Right cardiac atrium (tissue), 5 donors: ENCODE measurements around the gene INO80B. TPM values are rescaled to one million over a fixed set of nuclear protein-coding genes. Genes with fewer than 3 reads are reported as not detected.
A peak's percentile ranks its signal among the peaks of the same experiment; 100 is the strongest.

ENCODE experiments used
- ATAC-seq, 2 donors: fragments of 200-7000 bp; cut with Tn5 transposase; one replicate each; pipeline versions ENCODE4 v1.8.0 to v1.9.1; 2020; ENCODE audit warnings: moderate library complexity in 2 of 2, mild to moderate bottlenecking in 1 of 2
- DNase-seq, 3 donors: peaks; one replicate each; pipeline ENCODE4 v3.0.0-alpha.2; 2020
- H3K27ac ChIP-seq: one replicate; pipeline ENCODE4 v1.5.1; 2013; ENCODE audit warnings: mild to moderate bottlenecking, low read length, control low read depth, moderate library complexity
- H3K27me3 ChIP-seq: one replicate; pipeline ENCODE4 v1.6.1; 2013; ENCODE audit not compliant: control insufficient read depth, insufficient read depth
- H3K4me1 ChIP-seq: one replicate; pipeline ENCODE4 v1.6.1; 2013; ENCODE audit warnings: low read length; ENCODE audit not compliant: control insufficient read depth, insufficient read depth
- H3K4me3 ChIP-seq: one replicate; pipeline ENCODE4 v1.5.1; 2013; ENCODE audit warnings: low read length, control low read depth
- H3K9me3 ChIP-seq: one replicate; pipeline ENCODE4 v1.6.1; 2013; ENCODE audit warnings: low read length; ENCODE audit not compliant: control insufficient read depth
- WGBS: extraction: QIAGEN DNeasy Blood & Tissue Kit; methylation state at CpG from one replicate; pipeline ENCODE4 v1.1.7; 2013; 5-methylcytosine and 5-hydroxymethylcytosine counted together
- intact Hi-C, 4 donors: fragments of 100-400 bp; cut with DNase I; formaldehyde crosslinking; loops; one replicate each; pipeline versions ENCODE4 v1.11.0 to v1.14.0; 2022 to 2023
- polyA plus RNA-seq: library from polyadenylated mRNA; stranded (reverse); fragments of 200-250 nt; gene quantifications from one replicate; pipeline ENCODE4 v1.2.3, GENCODE V29; 2013
- total RNA-seq, 4 donors: library from RNA; stranded (reverse); fragmentation: NEBNext Ultra II Directional; extraction: Animal tissue kit (Norgen Biotek cat#: 25700); gene quantifications; one replicate each; pipeline ENCODE4 v1.2.1, GENCODE V29; 2021
- donor health status: healthy with polysubstance abuse.
- donor health status: DM: no; HTN: yes; CAD: no.
- donor health status: DM: no; HTN: no; CAD: no.
- donor health status: DM: no; HTN: yes; CAD: no; lungs with severe emphysema.
- donor health status: DM: yes; HTN: yes; CAD: no.

Gene INO80B
- total and polyA plus RNA-seq, 5 donors: 16.8 to 22.9 (median 20.4) TPM

DNA sequence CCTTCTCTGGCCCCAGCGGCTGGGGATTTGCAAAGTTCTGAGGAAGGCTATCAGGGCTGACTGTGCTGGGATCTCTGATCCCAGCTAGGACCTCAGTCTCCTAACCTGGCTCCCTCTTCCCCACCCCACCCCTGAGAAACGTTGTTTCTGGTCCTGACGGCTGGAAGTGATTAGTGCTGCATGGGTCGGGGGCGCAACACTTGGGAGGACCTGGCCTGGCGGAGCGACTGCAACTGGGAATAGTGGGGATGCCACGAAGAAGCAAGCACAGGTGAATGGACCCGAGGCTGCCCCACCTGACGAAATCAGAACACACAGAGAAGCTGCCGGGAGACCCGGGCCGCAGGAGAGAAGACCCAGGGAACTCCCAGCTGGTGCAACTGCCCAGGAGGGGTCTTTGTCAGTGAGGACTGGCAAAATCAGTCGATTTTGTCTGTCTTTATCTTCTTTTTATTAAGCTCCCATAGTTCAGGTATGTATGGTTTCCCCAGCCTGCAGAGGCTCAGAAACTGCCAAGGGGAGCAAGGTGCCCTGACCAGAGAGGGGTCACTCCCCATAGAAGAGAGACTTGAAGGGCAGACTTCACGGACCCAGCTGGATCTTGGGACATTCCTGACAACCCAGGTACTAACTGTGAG, 45.2 kb downstream of the INO80B start:
- peaks cover 10% of the 10 kb centered on the region for H3K4me1 ChIP-seq
- intact Hi-C loops: no loop called here
- no peak overlapping the region for H3K27ac ChIP-seq
- H3K27me3 ChIP-seq: no peaks in the 10 kb centered on the region
- no peak overlapping the region for H3K4me3 ChIP-seq
- 45% methylated on average over 15 of the region's 15 CpGs for WGBS
- ATAC-seq (no peak), DNase-seq (no peak)
- H3K9me3 ChIP-seq: no peaks in the 10 kb centered on the region

DNA sequence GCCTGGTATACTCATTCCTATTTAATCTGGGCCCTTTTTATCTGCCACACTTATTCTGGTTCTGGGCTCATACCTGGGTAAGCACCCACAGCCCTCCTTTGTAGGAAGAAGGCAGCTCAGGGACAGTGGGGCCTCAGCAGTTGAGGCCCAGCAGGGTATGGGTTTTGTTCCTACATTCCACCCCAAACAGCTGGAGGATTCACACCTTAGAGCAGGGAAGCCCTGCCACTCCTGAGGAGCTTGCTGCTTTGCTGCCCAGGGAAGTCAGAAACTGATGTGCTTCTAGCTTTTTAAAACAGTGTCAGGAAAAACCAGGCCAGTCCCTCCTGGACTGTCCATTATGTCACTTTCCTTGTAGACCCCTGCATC, 45.7 kb downstream of the INO80B start:
- H3K4me1 ChIP-seq: peaks cover 10% of the 10 kb centered on the region
- ATAC-seq (no peak), DNase-seq (no peak)
- H3K4me3 ChIP-seq: no peak overlapping the region
- no peaks in the 10 kb centered on the region for H3K27me3 ChIP-seq
- H3K27ac ChIP-seq: no peak overlapping the region
- intact Hi-C loops: no loop called here
- no peaks in the 10 kb centered on the region for H3K9me3 ChIP-seq

GRCh38 chr2:74501335-74502071, 46.6 kb downstream of the INO80B start:
- 77% methylated on average over 18 of the region's 18 CpGs for WGBS
- no peak for DNase-seq
- Histone ChIP-seq H3K27me3 (no peaks in the 10 kb centered on the region), H3K4me3 (no peak overlapping the region), H3K4me1 (peaks cover 15% of the 10 kb centered on the region), H3K27ac (no peak overlapping the region), H3K9me3 (no peaks in the 10 kb centered on the region)
- intact Hi-C loops: no loop called here
- no peak for ATAC-seq

- peak overlapping the region; percentile 38 for H3K4me3 ChIP-seq
- no peaks in the 10 kb centered on the region for H3K9me3 ChIP-seq
- intact Hi-C loops: no loop called here
- no peak overlapping the region for H3K27ac ChIP-seq
- peak in 1 of 2 donors; percentile 6 for ATAC-seq
- no peaks in the 10 kb centered on the region for H3K27me3 ChIP-seq
- peaks cover 18% of the 10 kb centered on the region for H3K4me1 ChIP-seq
- DNase-seq: no peak
- 16% methylated on average over 32 of the region's 32 CpGs for WGBS
These were observed 47.3 kb downstream of the INO80B start for GRCh38 chr2:74502147-74502719.

DNA sequence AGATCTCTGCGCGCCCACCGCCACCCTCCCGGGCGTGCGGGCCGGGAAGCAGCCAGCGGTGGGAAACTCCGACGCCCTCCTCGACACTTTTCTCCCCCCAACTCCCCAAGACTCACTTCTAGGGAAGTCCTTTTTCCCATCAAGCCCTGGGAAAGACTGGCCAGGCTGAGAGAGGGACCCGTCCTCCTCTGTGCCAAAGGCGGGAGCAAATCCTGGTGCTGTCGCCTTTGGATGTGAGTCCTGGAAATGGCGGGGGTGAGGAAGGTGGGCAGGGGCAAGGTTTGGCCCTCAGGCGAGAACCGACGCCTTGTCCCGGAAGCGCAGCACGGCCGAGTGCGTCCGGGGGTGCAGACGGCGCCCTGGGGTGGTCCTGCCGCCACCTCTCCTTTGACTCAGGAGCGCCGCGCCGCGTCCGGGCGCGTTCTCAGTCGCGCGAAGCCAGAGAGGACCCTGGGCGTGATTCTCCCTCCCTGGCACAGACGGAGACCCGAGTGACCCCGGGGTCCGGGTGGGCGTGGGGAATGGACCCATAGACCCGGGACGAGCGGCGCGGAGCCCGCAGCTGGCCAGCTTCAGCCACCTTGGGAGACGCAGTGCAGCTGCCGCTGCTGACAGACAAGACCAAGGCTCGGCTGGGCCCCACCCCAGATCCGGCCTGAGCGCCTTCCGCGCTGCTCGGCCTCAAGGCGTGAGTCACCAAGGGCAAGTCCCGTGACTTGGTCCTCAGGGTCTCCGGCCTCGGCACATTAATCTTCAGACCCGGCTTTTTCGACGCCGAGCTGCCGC, 48.0 kb downstream of the INO80B start:
- no peaks in the 10 kb centered on the region for H3K27me3 ChIP-seq
- peak; percentile 78 to 83 for ATAC-seq
- WGBS: 1% methylated on average over 67 of the region's 67 CpGs
- H3K4me1 ChIP-seq: peaks cover 15% of the 10 kb centered on the region
- DNase-seq: peak; percentile 91 to 95 (median 94)
- peak overlapping the region; percentile 38 for H3K4me3 ChIP-seq
- no peaks in the 10 kb centered on the region for H3K9me3 ChIP-seq
- peak overlapping the region; percentile 64 for H3K27ac ChIP-seq
- intact Hi-C loops: no loop called here

GRCh38 chr2:74503506-74504475, 48.9 kb downstream of the INO80B start:
- peak overlapping the region; percentile 64 for H3K27ac ChIP-seq
- no peak for DNase-seq
- no peaks in the 10 kb centered on the region for H3K27me3 ChIP-seq
- peaks cover 11% of the 10 kb centered on the region for H3K4me1 ChIP-seq
- no peak for ATAC-seq
- peak overlapping the region; percentile 38 for H3K4me3 ChIP-seq
- WGBS: 29% methylated on average over 45 of the region's 45 CpGs
- intact Hi-C loops: no loop called here
- H3K9me3 ChIP-seq: no peaks in the 10 kb centered on the region

DNA sequence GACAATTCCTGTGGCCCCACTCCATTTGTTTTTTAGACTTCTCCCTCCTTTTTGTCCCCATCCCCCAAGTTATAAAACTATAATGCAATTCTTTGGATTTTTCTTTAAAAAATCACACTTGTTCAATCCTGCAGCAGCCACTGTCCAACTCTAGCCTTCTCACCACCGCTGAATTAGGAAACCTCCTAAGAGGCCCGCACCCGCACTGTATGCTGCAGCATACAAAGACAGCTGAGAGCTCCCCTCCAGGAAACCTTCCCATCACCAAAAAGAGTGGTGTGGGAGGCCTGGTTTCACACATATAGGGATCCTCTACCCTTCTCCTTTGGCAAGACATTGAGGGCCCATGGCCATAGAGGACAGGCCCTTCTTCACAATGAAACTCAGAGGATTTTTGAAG, 49.7 kb downstream of the INO80B start:
- DNase-seq (no peak), ATAC-seq (no peak)
- no peaks in the 10 kb centered on the region for H3K27me3 ChIP-seq
- 88% methylated on average over 3 of the region's 3 CpGs for WGBS
- no peak overlapping the region for H3K27ac ChIP-seq
- H3K9me3 ChIP-seq: no peaks in the 10 kb centered on the region
- no peak overlapping the region for H3K4me3 ChIP-seq
- peaks cover 11% of the 10 kb centered on the region for H3K4me1 ChIP-seq
- intact Hi-C loops: no loop called here

DNA sequence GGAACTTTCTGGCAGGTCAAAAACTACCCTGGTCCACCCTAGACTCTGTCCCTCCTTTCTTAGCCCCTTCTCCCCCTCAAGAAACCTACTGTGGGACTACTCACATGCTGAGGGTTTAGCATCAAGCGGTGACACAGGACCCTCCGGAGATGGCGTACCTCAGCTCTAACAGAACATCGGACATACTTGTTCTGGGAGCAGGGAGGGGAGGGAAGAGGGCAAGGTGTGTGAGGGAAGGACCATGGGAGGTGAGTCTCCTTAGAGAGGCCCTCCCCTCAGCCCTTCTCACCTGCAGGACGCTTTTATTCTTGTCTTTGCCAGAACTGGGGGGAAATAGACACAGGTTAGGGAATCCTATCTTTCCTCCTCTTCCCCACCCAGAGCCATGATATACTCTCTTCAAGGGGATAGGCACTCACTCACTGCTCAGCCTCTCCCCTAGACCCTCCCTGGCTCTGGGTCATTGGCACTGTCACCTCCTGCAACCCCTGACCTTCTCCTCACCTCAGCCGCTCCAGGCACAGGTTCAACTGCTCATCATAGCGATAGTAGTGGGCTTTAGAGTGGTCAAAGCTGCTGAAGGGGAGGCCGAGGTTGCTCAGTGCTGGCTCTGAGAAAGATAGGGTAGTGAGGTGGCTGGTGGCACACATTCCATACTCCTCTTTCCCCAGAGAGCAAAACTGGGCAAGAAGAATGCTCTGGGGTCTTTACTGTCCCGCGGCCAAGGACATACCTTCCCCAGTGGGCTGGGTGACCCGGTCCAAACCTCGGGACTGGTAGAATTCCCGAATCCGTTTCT, 50.8 kb downstream of the INO80B start:
- 95% methylated on average over 14 of the region's 14 CpGs for WGBS
- Histone ChIP-seq H3K27me3 (no peaks in the 10 kb centered on the region), H3K27ac (no peak overlapping the region), H3K4me1 (peaks cover 11% of the 10 kb centered on the region), H3K4me3 (no peak overlapping the region), H3K9me3 (no peaks in the 10 kb centered on the region)
- DNase-seq (no peak), ATAC-seq (no peak)
- intact Hi-C loops: no loop called here

DNA sequence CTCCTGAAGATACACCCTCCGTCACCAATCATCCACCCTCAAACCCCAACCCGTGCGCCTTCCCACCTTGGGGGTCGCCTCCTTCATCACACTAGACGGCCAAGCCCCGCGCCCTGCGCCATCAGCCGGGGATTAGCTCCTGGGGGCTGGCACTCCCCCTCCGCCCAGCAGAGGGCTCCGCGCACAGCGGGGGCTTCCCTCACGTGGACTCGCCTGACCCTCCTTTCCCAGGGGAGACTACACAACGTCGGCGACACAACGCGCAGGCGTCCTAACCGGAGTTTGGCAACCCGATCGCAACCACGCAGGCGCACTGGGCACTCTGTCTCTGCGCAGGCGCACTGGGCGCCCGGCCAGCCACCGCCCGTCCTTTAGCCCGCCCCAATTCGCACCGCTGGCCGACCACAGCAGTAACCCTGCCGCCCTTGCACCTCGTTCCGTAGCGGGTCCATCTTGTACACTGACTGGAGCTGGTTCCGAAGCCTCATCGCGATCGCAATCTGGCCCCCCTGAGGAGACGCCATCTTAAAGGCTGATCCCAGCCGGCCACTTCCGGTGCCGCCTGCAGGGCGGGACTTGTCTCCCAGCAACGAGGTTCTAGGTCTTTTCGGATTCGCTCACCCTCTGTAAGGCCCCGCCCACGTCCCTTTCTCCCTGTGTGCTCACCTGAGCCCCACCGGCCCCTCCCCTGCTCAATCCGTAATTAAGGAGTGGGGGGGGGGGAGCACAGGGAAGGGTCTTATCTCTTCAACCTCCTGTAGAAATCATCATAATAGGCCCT, 52.4 kb downstream of the INO80B start, which contains the start of gene PCGF1:
TSS of gene PCGF1 (minus strand) at position 551 of the 781 bp plus-strand sequence. CDS start at position 524, 27 bp downstream.
- intact Hi-C loops: no loop called here
- H3K4me1 ChIP-seq: peaks cover 11% of the 10 kb centered on the region
- H3K27me3 ChIP-seq: no peaks in the 10 kb centered on the region
- peak; percentile 96 for ATAC-seq
- DNase-seq: peak; percentile 99 to 100 (median 100)
- no peaks in the 10 kb centered on the region for H3K9me3 ChIP-seq
- under 1% methylated on average over 56 of the region's 56 CpGs for WGBS
- H3K4me3 ChIP-seq: peak within 1 kb of the TSS; percentile 69
- H3K27ac ChIP-seq: peak within 1 kb of the TSS; percentile 95
